ENCODE results near the gene ADCY3.

- TF ChIP-seq MAX (IDR thresholded peaks at IDR 0.05; ENCODE audit: low read depth) (no peak), CTCF (IDR thresholded peaks at IDR 0.05) (no peak), EZH2phosphoT487 (IDR thresholded peaks at IDR 0.05; ENCODE audit: borderline replicate concordance, low read depth) (no peak), TEAD4 (IDR thresholded peaks at IDR 0.05; ENCODE audit: borderline replicate concordance, insufficient read depth) (no peak)
- TF ChIP-seq, protein P1, sequence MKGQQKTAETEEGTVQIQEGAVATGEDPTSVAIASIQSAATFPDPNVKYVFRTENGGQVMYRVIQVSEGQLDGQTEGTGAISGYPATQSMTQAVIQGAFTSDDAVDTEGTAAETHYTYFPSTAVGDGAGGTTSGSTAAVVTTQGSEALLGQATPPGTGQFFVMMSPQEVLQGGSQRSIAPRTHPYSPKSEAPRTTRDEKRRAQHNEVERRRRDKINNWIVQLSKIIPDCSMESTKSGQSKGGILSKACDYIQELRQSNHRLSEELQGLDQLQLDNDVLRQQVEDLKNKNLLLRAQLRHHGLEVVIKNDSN (IDR thresholded peaks at IDR 0.05; ENCODE audit: borderline replicate concordance, low read depth) = no peak
Observed at GRCh38 chr2:24838541-24838940, 81.5 kb downstream of the ADCY3 start.
